ENCODE measurements around the gene TOX3. TPM values are rescaled to one million over a fixed set of nuclear protein-coding genes. Genes with fewer than 3 reads are reported as not detected.

Gene TOX3
- polyA plus RNA-seq, 1 of the 3 experiments (the other 2 are of a cell fraction), result not detected

DNA sequence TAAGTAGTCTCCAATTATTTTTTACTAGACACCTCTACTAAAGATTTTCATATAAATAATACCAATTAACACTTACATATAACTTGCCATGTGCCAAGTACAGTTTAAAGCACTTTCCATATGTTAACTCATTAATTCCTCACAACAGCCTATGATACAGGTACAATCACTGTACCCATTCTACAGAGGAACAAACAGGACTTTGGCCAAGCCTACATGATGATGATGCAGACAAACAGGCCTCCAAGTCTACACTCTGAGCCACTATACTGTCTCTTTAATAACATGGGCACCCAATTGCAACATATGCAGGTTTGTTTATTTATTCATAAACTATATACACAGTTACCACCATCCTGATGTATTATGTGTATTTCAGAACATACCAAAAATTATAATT is 46.0 kb downstream of the TOX3 start:
- no peak for DNase-seq
- Histone ChIP-seq H3K9me2 (no peaks in the 10 kb centered on the region), H3K9me3 (no peaks in the 10 kb centered on the region; the same call in 1 of the 2 replicates), H3K27me3 (ENCODE audit: insufficient read depth) (no peaks in the 10 kb centered on the region), H2AFZ (ENCODE audit: low read depth) (no peak overlapping the region), H3K27ac (ENCODE audit: low read depth in 2 of 2, low read length in 1 of 2) (no peak overlapping the region), H3K4me3 (ENCODE audit: low read depth in 2 of 2, low read length in 1 of 2) (no peak overlapping the region), H3K4me2 (no peak overlapping the region), H4K20me1 (ENCODE audit: insufficient read depth) (no peaks in the 10 kb centered on the region), H3K36me3 (replicated peaks in 1 of 2; ENCODE audit: control insufficient read depth in 1 of 2, insufficient read depth in 2 of 2, low read length in 1 of 2) (no peaks in the 10 kb centered on the region), H3K9ac (no peak overlapping the region), H3K4me1 (ENCODE audit: control insufficient read depth in 1 of 2, insufficient read depth in 2 of 2, low read depth in 1 of 2, low read length in 1 of 2) (peaks cover 0 to 8% of the 10 kb centered on the region in 2 experiments; a peak in 2 of 4 replicates), H3F3A (replicated peaks; ENCODE audit: insufficient read depth) (no peaks in the 10 kb centered on the region), H3K79me2 (ENCODE audit: insufficient read depth) (no peaks in the 10 kb centered on the region)
- TF ChIP-seq, protein P1, sequence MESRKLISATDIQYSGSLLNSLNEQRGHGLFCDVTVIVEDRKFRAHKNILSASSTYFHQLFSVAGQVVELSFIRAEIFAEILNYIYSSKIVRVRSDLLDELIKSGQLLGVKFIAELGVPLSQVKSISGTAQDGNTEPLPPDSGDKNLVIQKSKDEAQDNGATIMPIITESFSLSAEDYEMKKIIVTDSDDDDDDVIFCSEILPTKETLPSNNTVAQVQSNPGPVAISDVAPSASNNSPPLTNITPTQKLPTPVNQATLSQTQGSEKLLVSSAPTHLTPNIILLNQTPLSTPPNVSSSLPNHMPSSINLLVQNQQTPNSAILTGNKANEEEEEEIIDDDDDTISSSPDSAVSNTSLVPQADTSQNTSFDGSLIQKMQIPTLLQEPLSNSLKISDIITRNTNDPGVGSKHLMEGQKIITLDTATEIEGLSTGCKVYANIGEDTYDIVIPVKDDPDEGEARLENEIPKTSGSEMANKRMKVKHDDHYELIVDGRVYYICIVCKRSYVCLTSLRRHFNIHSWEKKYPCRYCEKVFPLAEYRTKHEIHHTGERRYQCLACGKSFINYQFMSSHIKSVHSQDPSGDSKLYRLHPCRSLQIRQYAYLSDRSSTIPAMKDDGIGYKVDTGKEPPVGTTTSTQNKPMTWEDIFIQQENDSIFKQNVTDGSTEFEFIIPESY (IDR thresholded peaks at IDR 0.05; ENCODE audit: borderline replicate concordance, low read depth), result no peak
- no peak for TF ChIP-seq ELF1 (IDR thresholded peaks at IDR 0.05)
- TF ChIP-seq TAF1 (IDR thresholded peaks at IDR 0.05; ENCODE audit: borderline replicate concordance, low read depth, low read length), result no peak
- TF ChIP-seq, protein P2, sequence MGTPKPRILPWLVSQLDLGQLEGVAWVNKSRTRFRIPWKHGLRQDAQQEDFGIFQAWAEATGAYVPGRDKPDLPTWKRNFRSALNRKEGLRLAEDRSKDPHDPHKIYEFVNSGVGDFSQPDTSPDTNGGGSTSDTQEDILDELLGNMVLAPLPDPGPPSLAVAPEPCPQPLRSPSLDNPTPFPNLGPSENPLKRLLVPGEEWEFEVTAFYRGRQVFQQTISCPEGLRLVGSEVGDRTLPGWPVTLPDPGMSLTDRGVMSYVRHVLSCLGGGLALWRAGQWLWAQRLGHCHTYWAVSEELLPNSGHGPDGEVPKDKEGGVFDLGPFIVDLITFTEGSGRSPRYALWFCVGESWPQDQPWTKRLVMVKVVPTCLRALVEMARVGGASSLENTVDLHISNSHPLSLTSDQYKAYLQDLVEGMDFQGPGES (IDR thresholded peaks at IDR 0.05; ENCODE audit: low read depth, low read length), result no peak
- TF ChIP-seq NFIC (IDR thresholded peaks at IDR 0.05; ENCODE audit: borderline replicate concordance), result no peak
- TF ChIP-seq, protein P3, sequence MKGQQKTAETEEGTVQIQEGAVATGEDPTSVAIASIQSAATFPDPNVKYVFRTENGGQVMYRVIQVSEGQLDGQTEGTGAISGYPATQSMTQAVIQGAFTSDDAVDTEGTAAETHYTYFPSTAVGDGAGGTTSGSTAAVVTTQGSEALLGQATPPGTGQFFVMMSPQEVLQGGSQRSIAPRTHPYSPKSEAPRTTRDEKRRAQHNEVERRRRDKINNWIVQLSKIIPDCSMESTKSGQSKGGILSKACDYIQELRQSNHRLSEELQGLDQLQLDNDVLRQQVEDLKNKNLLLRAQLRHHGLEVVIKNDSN (IDR thresholded peaks at IDR 0.05; ENCODE audit: borderline replicate concordance, low read depth), result no peak
- TF ChIP-seq EP300 (IDR thresholded peaks at IDR 0.05; ENCODE audit: borderline replicate concordance in 1 of 2, low read depth in 1 of 2, low read length in 1 of 2), result no peak
- TF ChIP-seq TEAD4 (IDR thresholded peaks at IDR 0.05; ENCODE audit: borderline replicate concordance, insufficient read depth), result no peak
- TF ChIP-seq, protein P4, sequence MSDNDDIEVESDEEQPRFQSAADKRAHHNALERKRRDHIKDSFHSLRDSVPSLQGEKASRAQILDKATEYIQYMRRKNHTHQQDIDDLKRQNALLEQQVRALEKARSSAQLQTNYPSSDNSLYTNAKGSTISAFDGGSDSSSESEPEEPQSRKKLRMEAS (IDR thresholded peaks at IDR 0.05; ENCODE audit: low read depth), result no peak
- no peak for TF ChIP-seq GABPA (IDR thresholded peaks at IDR 0.05; ENCODE audit: low read depth)
- TF ChIP-seq JUND (IDR thresholded peaks at IDR 0.05), result no peak
- TF ChIP-seq RFX5 (IDR thresholded peaks at IDR 0.05; ENCODE audit: low read length), result no peak
- no peak for TF ChIP-seq FOXJ3 (CRISPR knock-in tag; IDR thresholded peaks at IDR 0.05)
- TF ChIP-seq, protein P5, sequence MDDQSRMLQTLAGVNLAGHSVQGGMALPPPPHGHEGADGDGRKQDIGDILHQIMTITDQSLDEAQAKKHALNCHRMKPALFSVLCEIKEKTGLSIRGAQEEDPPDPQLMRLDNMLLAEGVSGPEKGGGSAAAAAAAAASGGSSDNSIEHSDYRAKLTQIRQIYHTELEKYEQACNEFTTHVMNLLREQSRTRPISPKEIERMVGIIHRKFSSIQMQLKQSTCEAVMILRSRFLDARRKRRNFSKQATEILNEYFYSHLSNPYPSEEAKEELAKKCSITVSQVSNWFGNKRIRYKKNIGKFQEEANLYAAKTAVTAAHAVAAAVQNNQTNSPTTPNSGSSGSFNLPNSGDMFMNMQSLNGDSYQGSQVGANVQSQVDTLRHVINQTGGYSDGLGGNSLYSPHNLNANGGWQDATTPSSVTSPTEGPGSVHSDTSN (IDR thresholded peaks at IDR 0.05), result no peak
- TF ChIP-seq MEF2A (IDR thresholded peaks at IDR 0.05; ENCODE audit: borderline replicate concordance, low read depth), result no peak
- no peak for TF ChIP-seq MXI1 (IDR thresholded peaks at IDR 0.05; ENCODE audit: low read depth, low read length)
- TF ChIP-seq EZH2phosphoT487 (IDR thresholded peaks at IDR 0.05; ENCODE audit: borderline replicate concordance, low read depth), result no peak
- ChIA-PET CTCF (no interaction called here), POLR2A (no interaction called here)
